HepG2 (cell line): ENCODE results near the gene RNF222. TPM values are rescaled to one million over a fixed set of nuclear protein-coding genes. Genes with fewer than 3 reads are reported as not detected.

Experiments used
- ATAC-seq: fragments of 200-7000 bp; cut with Tn5 transposase; 3 replicates; pipeline ENCODE4 v1.9.1; 2020; ENCODE audit warnings: mild to moderate bottlenecking, moderate library complexity
- Bru-seq: library from RNA; stranded (reverse); fragments of 400-500 nt; gene quantifications from one replicate; lab custom pipeline; 2021; lab: Mats Ljungman, UMichigan
- BruChase-seq, 2 experiments: library from RNA; stranded (reverse); fragments of 400-500 nt; gene quantifications; one replicate each; lab custom pipeline; 2021; lab: Mats Ljungman, UMichigan
- BruUV-seq: library from RNA; stranded (reverse); fragments of 400-500 nt; replicated peaks from 2 replicates; lab custom pipeline; 2021; lab: Mats Ljungman, UMichigan
- CTCF ChIA-PET: fragments of 300-600 bp; formaldehyde crosslinking; extraction: SDS; loops from one replicate; lab custom pipeline; 2021; ENCODE audit warnings: low total read pairs, inconsistent platforms, low intra/inter-chr PET ratio; lab: Yijun Ruan, JAX
- POLR2A ChIA-PET: fragments of 350-600 bp; sonication (Branson Sonifier 250); formaldehyde crosslinking; loops from one replicate; lab custom pipeline; 2020; ENCODE audit warnings: antibody characterized with exemption, inconsistent platforms; lab: Yijun Ruan, JAX
- DNase-seq: peaks from one replicate; pipeline ENCODE4 v3.0.0-alpha.2; 2015; ENCODE audit warnings: low spot score
- FAIRE-seq: peaks from 3 replicates; lab custom pipeline; 2011; peaks lifted over from hg19 to GRCh38; lab: Jason Lieb, UNC
- H2AFZ ChIP-seq: one replicate; pipeline ENCODE4 v1.6.1; 2011; ENCODE audit warnings: low read length, inconsistent platforms
- H3K27ac ChIP-seq: fragments of 300-600 bp; 3 replicates; pipeline ENCODE4 v1.8.0; 2011; ENCODE audit warnings: mixed run types, mild to moderate bottlenecking, mixed read lengths, low read length, inconsistent platforms; ENCODE audit not compliant: insufficient read depth; ENCODE audit errors: extremely low read length
- H3K27me3 ChIP-seq, 2 experiments: fragments of 200-600 bp in 1 of 2; 2 replicates in 1 of 2; 3 replicates in 1 of 2; pipeline versions ENCODE4 v1.6.0 to v1.8.0; 2011; ENCODE audit warnings: low read length in 2 of 2, mild to moderate bottlenecking in 2 of 2, moderate library complexity in 2 of 2, inconsistent platforms in 1 of 2; ENCODE audit not compliant: insufficient read depth in 2 of 2, control insufficient read depth in 1 of 2
- H3K36me3 ChIP-seq, 2 experiments: fragments of 200-600 bp in 1 of 2; replicated peaks in 1 of 2; 2 replicates in 1 of 2; 3 replicates in 1 of 2; pipeline versions ENCODE4 v1.5.1 to v1.8.0; 2011; ENCODE audit warnings: low read length in 2 of 2, inconsistent platforms in 1 of 2; ENCODE audit not compliant: insufficient read depth in 2 of 2, control insufficient read depth in 1 of 2
- H3K4me1 ChIP-seq: 2 replicates; pipeline ENCODE4 v1.5.1; 2012; ENCODE audit warnings: low read length, inconsistent platforms; ENCODE audit not compliant: insufficient read depth
- H3K4me2 ChIP-seq: 2 replicates; pipeline ENCODE4 v1.6.0; 2011; ENCODE audit warnings: low read depth, low read length, inconsistent platforms
- H3K4me3 ChIP-seq, 3 experiments: fragments of 200-600 bp in 1 of 3; sonication (generic), shearing (Covaris generic) in 1 of 3; replicated peaks in 1 of 3; 2 replicates each; pipeline ENCODE4 v1.5.1; 2011 to 2016; ENCODE audit warnings: low read length in 3 of 3, inconsistent platforms in 2 of 3, low read depth in 2 of 3, mild to moderate bottlenecking in 2 of 3, control low read depth in 1 of 3, mixed read lengths in 1 of 3; ENCODE audit not compliant: insufficient read depth in 1 of 3
- H3K79me2 ChIP-seq: one replicate; pipeline ENCODE4 v1.6.1; 2011; ENCODE audit warnings: low read length, inconsistent platforms; ENCODE audit not compliant: insufficient read depth
- H3K9ac ChIP-seq: 2 replicates; pipeline ENCODE4 v1.6.0; 2011; ENCODE audit warnings: mild to moderate bottlenecking, low read depth, low read length, inconsistent platforms; ENCODE audit not compliant: insufficient read depth
- H3K9me3 ChIP-seq: 2 replicates; pipeline ENCODE4 v1.5.1; 2012; ENCODE audit warnings: mild to moderate bottlenecking, low read length
- H4K20me1 ChIP-seq: 2 replicates; pipeline ENCODE4 v1.6.0; 2011; ENCODE audit warnings: inconsistent platforms, mild to moderate bottlenecking, low read length, moderate library complexity; ENCODE audit not compliant: insufficient read depth
- PLRG1 ChIP-seq: fragments of 450-650 bp; conservative IDR thresholded peaks from 2 replicates; pipeline ENCODE4 v1.6.1; 2016
- WGBS: methylation state at CpG from one replicate; pipeline ENCODE4 v1.1.6; 2017; ENCODE audit warnings: low lambda C conversion rate; 5-methylcytosine and 5-hydroxymethylcytosine counted together
- in situ Hi-C: cut with HindIII; loops from 2 replicates; pipeline ENCODE4 v1.10.0; 2017; ENCODE audit warnings: low pct_unique_long_range_greater_than_20kb; ENCODE audit not compliant: extremely low pct_ligation_motif_present
- intact Hi-C: fragments of 100-400 bp; cut with micrococcal nuclease; formaldehyde crosslinking; loops from one replicate; pipeline ENCODE4 v1.10.0; 2022; ENCODE audit not compliant: unreplicated experiment
- long read RNA-seq, 2 experiments: library from RNA in 1 of 2; library from polyadenylated mRNA in 1 of 2; stranded (forward) in 1 of 2; unstranded in 1 of 2; transcript quantifications; one replicate each; pipeline ENCODE4 v2.0.0, GENCODE V29; 2019 to 2022
- polyA minus RNA-seq, 3 experiments: library from RNA; depleted of rRNA, polyadenylated mRNA; stranded (reverse); fragments of >200 nt; gene quantifications; 2 replicates each; pipeline ENCODE4 v1.2.3, GENCODE V29; 2011; ENCODE audit warnings: low replicate concordance in 1 of 3
- polyA plus RNA-seq, 8 experiments: library from polyadenylated mRNA; depleted of rRNA in 3 of 8; stranded (reverse) in 7 of 8; unstranded in 1 of 8; fragments of >200 nt; fragmentation: Illumina TruSeq in 4 of 8; extraction: Trizol in 4 of 8; gene quantifications; 2 replicates each; pipeline versions ENCODE4 v1.2.1 to v1.2.3, GENCODE V29; 2011 to 2016; ENCODE audit warnings: low read depth in 4 of 8, missing spikeins in 1 of 8, mixed read lengths in 1 of 8; ENCODE audit not compliant: insufficient read depth in 1 of 8
- total RNA-seq, 5 experiments: library from RNA; depleted of rRNA; stranded (reverse); fragments of >200 nt; fragmentation: Illumina TruSeq; extraction: Trizol; gene quantifications; 2 replicates each; pipeline ENCODE4 v1.2.3, GENCODE V29; 2016; ENCODE audit warnings: low read depth in 1 of 5
- TF ChIP-seq, protein P1 (sequence below): sonication (generic); formaldehyde crosslinking; IDR thresholded peaks from 2 replicates; pipeline ENCODE4 v1.5.1; 2020; ENCODE audit warnings: mild to moderate bottlenecking, missing genetic modification reagents, moderate library complexity

Gene RNF222, protein sequence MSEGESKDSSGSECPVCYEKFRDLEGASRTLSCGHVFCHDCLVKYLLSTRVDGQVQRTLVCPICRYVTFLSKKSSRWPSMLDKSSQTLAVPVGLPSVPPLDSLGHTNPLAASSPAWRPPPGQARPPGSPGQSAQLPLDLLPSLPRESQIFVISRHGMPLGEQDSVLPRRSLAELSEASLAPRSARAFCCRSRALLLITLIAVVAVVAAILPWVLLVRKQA
- total RNA-seq (2016; rRNA removed; fragmentation: Illumina TruSeq; extraction: Trizol) (not detected in 2 replicates), polyA plus RNA-seq (2011; rRNA removed) (0.04 TPM in 1 of 2 replicates, not detected in the other), polyA minus RNA-seq (2011; rRNA and poly(A)+ RNA removed; ENCODE audit: low replicate concordance) (not detected in 2 replicates), Bru-seq, nascent RNA (not detected), BruChase-seq, experiment 1, labeled RNA remaining after a 6-hour chase (not detected), BruChase-seq, experiment 2, labeled RNA remaining after a 2-hour chase (not detected)
- 0.20 and 0.26 TPM in 2 replicates for total RNA-seq (2016; cell fraction: cytosol; rRNA removed; fragmentation: Illumina TruSeq; extraction: Trizol; ENCODE audit: low read depth)
- not detected in 2 replicates for total RNA-seq (2016; cell fraction: insoluble cytoplasmic fraction; rRNA removed; fragmentation: Illumina TruSeq; extraction: Trizol)
- total RNA-seq (2016; cell fraction: membrane; rRNA removed; fragmentation: Illumina TruSeq; extraction: Trizol), result 0.06 and 0.07 TPM in 2 replicates
- total RNA-seq (2016; cell fraction: nucleus; rRNA removed; fragmentation: Illumina TruSeq; extraction: Trizol), result not detected in 2 replicates
- not detected in 2 replicates for polyA plus RNA-seq (2011; cell fraction: cytosol; rRNA removed)
- polyA plus RNA-seq (2011; cell fraction: nucleus; rRNA removed), result not detected in 2 replicates
- polyA plus RNA-seq (2012), result not detected in 2 replicates
- polyA plus RNA-seq (2016; cell fraction: cytosol; fragmentation: Illumina TruSeq; extraction: Trizol; ENCODE audit: low read depth), result 0.08 and 0.11 TPM in 2 replicates
- not detected in 2 replicates for polyA plus RNA-seq (2016; cell fraction: insoluble cytoplasmic fraction; fragmentation: Illumina TruSeq; extraction: Trizol; ENCODE audit: low read depth)
- polyA plus RNA-seq (2016; cell fraction: membrane; fragmentation: Illumina TruSeq; extraction: Trizol; ENCODE audit: low read depth), result not detected in 2 replicates
- polyA plus RNA-seq (2016; cell fraction: nucleus; fragmentation: Illumina TruSeq; extraction: Trizol; ENCODE audit: insufficient read depth, low read depth), result not detected in 2 replicates
- polyA minus RNA-seq (2011; cell fraction: cytosol; rRNA and poly(A)+ RNA removed), result not detected in 2 replicates
- not detected in 2 replicates for polyA minus RNA-seq (2011; cell fraction: nucleus; rRNA and poly(A)+ RNA removed)
- long read RNA-seq, experiment 1, result 0 reads
- long read RNA-seq, experiment 2, result 0 reads

DNA sequence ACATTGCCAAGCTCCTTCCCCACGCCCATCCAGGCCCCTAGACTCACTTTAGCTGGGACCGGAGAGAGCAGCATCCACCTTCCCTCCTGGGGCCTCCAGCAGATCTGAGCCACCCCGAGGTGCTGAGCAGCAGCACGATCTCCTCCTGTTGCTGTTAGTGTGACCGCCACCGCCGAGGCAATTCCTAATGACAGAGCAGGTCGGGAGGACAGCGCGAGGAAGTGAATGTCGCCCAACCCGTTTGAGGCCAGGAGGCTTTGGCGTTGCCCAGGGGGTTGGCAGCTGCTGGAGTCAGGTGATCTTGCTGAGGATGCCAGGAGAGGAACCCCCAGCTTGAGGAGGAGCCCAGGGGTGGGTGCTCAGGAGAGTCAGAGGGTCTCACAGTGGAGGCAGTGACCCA is at the start of gene RNF222:
TSS of gene RNF222 (minus strand) at position 192 of the 400 bp plus-strand sequence. CDS start 4,366 bp downstream, outside the sequence.
- FAIRE-seq (no peak), ATAC-seq (peak; percentile 61), DNase-seq (no peak)
- Histone ChIP-seq H3K36me3 (no peaks in the 10 kb centered on the region), H3K79me2 (no peaks in the 10 kb centered on the region), H3K27me3 (peaks cover 0 to 30% of the 10 kb centered on the region in 2 experiments; a peak in 4 of 5 replicates), H3K4me3 (peak within 1 kb of the TSS in 1 of 3 experiments; percentile 19; a peak in 1 of 6 replicates), H3K9ac (no peak within 1 kb of the TSS), H3K9me3 (no peaks in the 10 kb centered on the region), H2AFZ (no peak within 1 kb of the TSS), H3K4me2 (no peak within 1 kb of the TSS; the same call in 1 of the 2 replicates), H4K20me1 (no peaks in the 10 kb centered on the region), H3K27ac (no peak within 1 kb of the TSS), H3K4me1 (peaks cover 8% of the 10 kb centered on the region; the same call in 1 of the 2 replicates)
- in situ Hi-C loops (no loop called here), intact Hi-C loops (no loop called here)
- TF ChIP-seq, protein P1, sequence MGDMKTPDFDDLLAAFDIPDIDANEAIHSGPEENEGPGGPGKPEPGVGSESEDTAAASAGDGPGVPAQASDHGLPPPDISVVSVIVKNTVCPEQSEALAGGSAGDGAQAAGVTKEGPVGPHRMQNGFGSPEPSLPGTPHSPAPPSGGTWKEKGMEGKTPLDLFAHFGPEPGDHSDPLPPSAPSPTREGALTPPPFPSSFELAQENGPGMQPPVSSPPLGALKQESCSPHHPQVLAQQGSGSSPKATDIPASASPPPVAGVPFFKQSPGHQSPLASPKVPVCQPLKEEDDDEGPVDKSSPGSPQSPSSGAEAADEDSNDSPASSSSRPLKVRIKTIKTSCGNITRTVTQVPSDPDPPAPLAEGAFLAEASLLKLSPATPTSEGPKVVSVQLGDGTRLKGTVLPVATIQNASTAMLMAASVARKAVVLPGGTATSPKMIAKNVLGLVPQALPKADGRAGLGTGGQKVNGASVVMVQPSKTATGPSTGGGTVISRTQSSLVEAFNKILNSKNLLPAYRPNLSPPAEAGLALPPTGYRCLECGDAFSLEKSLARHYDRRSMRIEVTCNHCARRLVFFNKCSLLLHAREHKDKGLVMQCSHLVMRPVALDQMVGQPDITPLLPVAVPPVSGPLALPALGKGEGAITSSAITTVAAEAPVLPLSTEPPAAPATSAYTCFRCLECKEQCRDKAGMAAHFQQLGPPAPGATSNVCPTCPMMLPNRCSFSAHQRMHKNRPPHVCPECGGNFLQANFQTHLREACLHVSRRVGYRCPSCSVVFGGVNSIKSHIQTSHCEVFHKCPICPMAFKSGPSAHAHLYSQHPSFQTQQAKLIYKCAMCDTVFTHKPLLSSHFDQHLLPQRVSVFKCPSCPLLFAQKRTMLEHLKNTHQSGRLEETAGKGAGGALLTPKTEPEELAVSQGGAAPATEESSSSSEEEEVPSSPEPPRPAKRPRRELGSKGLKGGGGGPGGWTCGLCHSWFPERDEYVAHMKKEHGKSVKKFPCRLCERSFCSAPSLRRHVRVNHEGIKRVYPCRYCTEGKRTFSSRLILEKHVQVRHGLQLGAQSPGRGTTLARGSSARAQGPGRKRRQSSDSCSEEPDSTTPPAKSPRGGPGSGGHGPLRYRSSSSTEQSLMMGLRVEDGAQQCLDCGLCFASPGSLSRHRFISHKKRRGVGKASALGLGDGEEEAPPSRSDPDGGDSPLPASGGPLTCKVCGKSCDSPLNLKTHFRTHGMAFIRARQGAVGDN (CRISPR knock-in tag), result peak; percentile 24; the same call in 1 of the 2 replicates
- TF ChIP-seq PLRG1, result no peak
- BruUV-seq, result no TSS peak
- ChIA-PET POLR2A (no interaction called here), CTCF (no interaction called here)
- 6% methylated on average over 5 of the region's 13 CpGs for WGBS
